Neural crest cell (in vitro differentiated cells): Measurements from ENCODE around the gene NCBP3. TPM values are rescaled to one million over a fixed set of nuclear protein-coding genes. Genes with fewer than 3 reads are reported as not detected.

Source experiments
- DNase-seq: peaks from one replicate; pipeline ENCODE4 v3.0.0; 2021; ENCODE audit warnings: low read depth, mixed read lengths, low spot score
- H3K27ac Mint-ChIP-seq: one replicate; pipeline ENCODE4 v1.8.0; 2021; ENCODE audit warnings: mild to moderate bottlenecking, mixed read lengths; ENCODE audit not compliant: unreplicated experiment
- H3K27me3 Mint-ChIP-seq: 2 replicates; pipeline ENCODE4 v1.8.0; 2021; ENCODE audit warnings: low read depth, mild to moderate bottlenecking, mixed read lengths
- H3K36me3 Mint-ChIP-seq: 2 replicates; pipeline ENCODE4 v1.8.0; 2021; ENCODE audit warnings: low read depth, mild to moderate bottlenecking, mixed read lengths
- H3K4me1 Mint-ChIP-seq: 2 replicates; pipeline ENCODE4 v1.8.0; 2021; ENCODE audit warnings: mixed read lengths
- H3K4me3 Mint-ChIP-seq: one replicate; pipeline ENCODE4 v1.8.0; 2021; ENCODE audit warnings: mild to moderate bottlenecking, mixed read lengths
- H3K9me3 Mint-ChIP-seq: 2 replicates; pipeline ENCODE4 v1.8.0; 2021; ENCODE audit warnings: mixed read lengths
- total RNA-seq: library from RNA; stranded (reverse); gene quantifications from 2 replicates; pipeline ENCODE4 v1.2.1, GENCODE V29; 2021
- TF ChIP-seq, protein P1 (sequence below): fragments of 200-600 bp; sonication (generic); conservative IDR thresholded peaks from 2 replicates; pipeline ENCODE4 v1.5.0; 2021; ENCODE audit warnings: antibody characterized with exemption, mild to moderate bottlenecking

The NCBP3 gene
- total RNA-seq, 1 donor from 2014 or later: 61.5 TPM

DNA sequence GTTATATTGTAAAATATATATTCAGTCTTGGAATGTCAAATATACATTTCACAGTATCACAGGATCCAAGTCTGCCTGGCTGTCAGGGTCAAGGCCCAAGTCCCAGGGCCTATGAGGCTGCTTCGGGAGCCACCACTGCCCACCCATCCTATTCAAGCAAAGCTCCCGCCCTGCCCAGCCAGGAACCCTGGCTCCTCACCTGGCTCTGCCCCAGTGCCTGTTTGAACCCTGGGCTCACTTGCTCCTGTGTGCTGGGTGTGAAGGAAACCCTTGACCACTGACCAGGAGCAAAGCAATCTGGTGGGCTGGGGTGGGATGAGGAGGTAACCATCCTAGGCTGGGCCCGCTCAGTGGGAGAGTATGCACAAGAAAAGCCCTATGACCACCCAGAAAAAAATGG is 72.1 kb downstream of the NCBP3 start:
- H3K27me3 Mint-ChIP-seq: no peaks in the 10 kb centered on the region
- H3K36me3 Mint-ChIP-seq: no peaks in the 10 kb centered on the region
- no peak overlapping the region for H3K27ac Mint-ChIP-seq
- no peak overlapping the region for H3K4me3 Mint-ChIP-seq
- TF ChIP-seq, protein P1, sequence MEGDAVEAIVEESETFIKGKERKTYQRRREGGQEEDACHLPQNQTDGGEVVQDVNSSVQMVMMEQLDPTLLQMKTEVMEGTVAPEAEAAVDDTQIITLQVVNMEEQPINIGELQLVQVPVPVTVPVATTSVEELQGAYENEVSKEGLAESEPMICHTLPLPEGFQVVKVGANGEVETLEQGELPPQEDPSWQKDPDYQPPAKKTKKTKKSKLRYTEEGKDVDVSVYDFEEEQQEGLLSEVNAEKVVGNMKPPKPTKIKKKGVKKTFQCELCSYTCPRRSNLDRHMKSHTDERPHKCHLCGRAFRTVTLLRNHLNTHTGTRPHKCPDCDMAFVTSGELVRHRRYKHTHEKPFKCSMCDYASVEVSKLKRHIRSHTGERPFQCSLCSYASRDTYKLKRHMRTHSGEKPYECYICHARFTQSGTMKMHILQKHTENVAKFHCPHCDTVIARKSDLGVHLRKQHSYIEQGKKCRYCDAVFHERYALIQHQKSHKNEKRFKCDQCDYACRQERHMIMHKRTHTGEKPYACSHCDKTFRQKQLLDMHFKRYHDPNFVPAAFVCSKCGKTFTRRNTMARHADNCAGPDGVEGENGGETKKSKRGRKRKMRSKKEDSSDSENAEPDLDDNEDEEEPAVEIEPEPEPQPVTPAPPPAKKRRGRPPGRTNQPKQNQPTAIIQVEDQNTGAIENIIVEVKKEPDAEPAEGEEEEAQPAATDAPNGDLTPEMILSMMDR: no peak
- no peaks in the 10 kb centered on the region for H3K9me3 Mint-ChIP-seq
- no peak for DNase-seq
- peaks cover 12% of the 10 kb centered on the region for H3K4me1 Mint-ChIP-seq

DNA sequence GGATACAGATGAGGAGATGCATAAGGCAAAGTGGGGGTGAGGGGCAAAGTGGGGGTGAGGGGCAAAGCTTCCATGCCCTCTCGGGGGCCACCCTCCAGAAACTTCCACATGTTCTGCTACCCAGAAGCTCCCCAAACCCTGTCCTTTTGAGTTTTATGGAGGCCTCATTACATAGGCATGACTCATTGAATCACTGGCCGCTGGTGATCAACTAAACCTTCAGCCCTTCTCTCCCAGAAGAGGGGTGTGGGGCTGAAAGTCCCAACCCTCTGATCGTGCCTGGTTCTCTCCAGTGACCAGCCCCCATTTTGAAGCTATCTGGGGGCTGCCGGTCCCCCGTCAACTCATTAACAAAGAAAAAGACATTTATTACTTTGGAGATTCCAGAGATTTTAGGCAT is 72.5 kb downstream of the NCBP3 start:
- TF ChIP-seq, protein P1: no peak
- Mint-ChIP-seq H3K36me3 (no peaks in the 10 kb centered on the region), H3K4me3 (no peak overlapping the region), H3K4me1 (peaks cover 15% of the 10 kb centered on the region), H3K9me3 (no peaks in the 10 kb centered on the region), H3K27ac (no peak overlapping the region), H3K27me3 (no peaks in the 10 kb centered on the region)
- no peak for DNase-seq

DNA sequence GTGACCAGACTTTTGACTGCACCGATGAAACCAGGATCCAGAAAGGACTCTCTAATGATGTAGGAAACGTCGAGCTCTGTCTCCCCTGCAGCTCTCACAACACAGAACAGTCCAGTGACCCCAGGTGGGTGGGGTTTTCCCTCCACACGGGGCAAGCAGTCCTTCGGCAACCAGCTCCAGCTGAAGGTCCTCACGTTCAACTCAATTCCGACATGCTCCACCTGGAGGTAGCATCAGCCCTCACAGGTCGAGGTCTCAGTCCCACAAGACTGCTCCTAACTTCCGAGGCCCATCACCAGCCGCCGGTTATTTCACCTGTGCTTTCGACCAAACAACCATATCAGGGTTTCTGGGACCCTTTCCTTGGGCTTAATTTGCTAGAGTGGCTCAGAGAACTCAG is 73.3 kb downstream of the NCBP3 start:
- no peaks in the 10 kb centered on the region for H3K36me3 Mint-ChIP-seq
- no peak overlapping the region for H3K27ac Mint-ChIP-seq
- H3K9me3 Mint-ChIP-seq: no peaks in the 10 kb centered on the region
- no peak for DNase-seq
- peaks cover 17% of the 10 kb centered on the region for H3K4me1 Mint-ChIP-seq
- H3K27me3 Mint-ChIP-seq: no peaks in the 10 kb centered on the region
- no peak overlapping the region for H3K4me3 Mint-ChIP-seq
- TF ChIP-seq, protein P1: no peak

DNA sequence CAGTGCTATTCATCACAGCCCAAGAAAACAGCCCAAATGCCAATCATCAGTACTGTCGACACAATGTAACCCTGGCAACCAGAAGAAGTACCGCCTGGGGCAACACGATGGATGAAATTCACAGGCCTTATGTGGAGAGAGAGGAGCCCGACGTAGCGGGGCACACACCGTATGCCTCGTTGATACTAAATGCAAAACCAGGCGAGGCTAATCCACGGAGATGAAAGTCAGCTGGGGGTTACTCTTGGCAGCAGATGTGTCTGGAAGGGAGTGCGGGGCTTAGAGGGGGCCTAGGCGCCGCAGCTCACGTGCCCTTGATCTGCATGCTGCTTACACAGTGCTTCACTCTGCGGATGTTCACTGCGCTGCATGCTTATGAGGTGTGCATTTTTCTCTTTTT is 74.9 kb downstream of the NCBP3 start:
- DNase-seq: no peak
- Mint-ChIP-seq H3K4me1 (peaks cover 17% of the 10 kb centered on the region), H3K9me3 (no peaks in the 10 kb centered on the region), H3K27me3 (no peaks in the 10 kb centered on the region), H3K27ac (no peak overlapping the region), H3K36me3 (no peaks in the 10 kb centered on the region), H3K4me3 (no peak overlapping the region)
- TF ChIP-seq, protein P1: no peak

DNA sequence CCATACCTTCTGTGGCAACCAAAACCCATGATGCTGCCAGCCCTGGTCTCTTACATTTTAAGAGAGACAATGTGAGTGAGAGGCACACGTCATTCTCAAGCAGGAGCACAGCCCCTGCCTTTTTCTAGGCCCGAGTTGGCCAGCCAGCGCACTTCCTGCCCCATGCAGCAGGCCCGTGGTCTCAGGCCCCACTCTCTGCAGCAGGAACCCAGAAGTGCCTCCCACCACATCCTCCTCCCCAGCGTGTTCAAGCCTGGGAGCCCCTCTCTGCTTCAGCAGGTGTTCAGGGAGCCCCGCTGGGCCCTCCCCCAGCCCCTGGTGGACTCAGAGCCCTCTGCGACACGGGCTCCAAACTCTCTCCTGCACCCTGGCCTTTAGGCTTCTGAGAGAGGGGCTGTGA is 75.6 kb downstream of the NCBP3 start:
- DNase-seq: no peak
- TF ChIP-seq, protein P1: no peak
- H3K4me3 Mint-ChIP-seq: no peak overlapping the region
- H3K4me1 Mint-ChIP-seq: peaks cover 17% of the 10 kb centered on the region
- no peaks in the 10 kb centered on the region for H3K36me3 Mint-ChIP-seq
- no peaks in the 10 kb centered on the region for H3K27me3 Mint-ChIP-seq
- no peaks in the 10 kb centered on the region for H3K9me3 Mint-ChIP-seq
- no peak overlapping the region for H3K27ac Mint-ChIP-seq

DNA sequence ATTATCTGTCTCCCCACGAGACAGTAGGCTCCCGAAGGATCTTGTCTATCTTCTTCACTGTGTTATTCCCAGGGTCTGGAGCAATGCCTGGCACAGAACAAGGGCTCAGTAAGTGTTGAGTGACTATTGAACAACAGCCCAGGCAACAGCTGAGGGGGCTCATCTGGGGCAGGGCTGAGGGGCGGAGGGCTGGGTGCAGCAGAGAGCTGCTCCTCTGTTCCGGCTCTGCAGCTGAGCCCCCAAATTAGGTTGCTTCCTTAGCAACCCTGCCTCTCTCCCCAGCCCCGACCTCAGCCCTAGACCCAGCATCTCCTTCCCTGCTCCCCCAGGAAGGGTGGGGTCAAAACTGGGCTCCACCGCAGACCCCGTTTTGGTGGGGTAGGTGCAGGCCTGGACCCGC is 77.3 kb downstream of the NCBP3 start:
- DNase-seq: no peak
- H3K27me3 Mint-ChIP-seq: no peaks in the 10 kb centered on the region
- H3K9me3 Mint-ChIP-seq: no peaks in the 10 kb centered on the region
- H3K27ac Mint-ChIP-seq: peak overlapping the region; percentile 52
- H3K36me3 Mint-ChIP-seq: no peaks in the 10 kb centered on the region
- TF ChIP-seq, protein P1: no peak
- no peak overlapping the region for H3K4me3 Mint-ChIP-seq
- peaks cover 17% of the 10 kb centered on the region for H3K4me1 Mint-ChIP-seq
